HEK293 (cell line): ENCODE results near the gene SPRY4.
A peak's percentile ranks its signal among the peaks of the same experiment; 100 is the strongest.

Experiments
- GFI1B ChIP-seq: fragments of 450-650 bp; formaldehyde crosslinking; IDR thresholded peaks from 2 replicates; pipeline ENCODE4 v1.5.1; 2016; ENCODE audit warnings: missing biosample characterization, missing genetic modification characterization
- GLI4 ChIP-seq: fragments of 450-650 bp; formaldehyde crosslinking; IDR thresholded peaks from 2 replicates; pipeline ENCODE4 v1.5.1; 2016; ENCODE audit warnings: missing biosample characterization, missing genetic modification characterization
- GLIS2 ChIP-seq: fragments of 450-650 bp; formaldehyde crosslinking; IDR thresholded peaks from 2 replicates; pipeline ENCODE4 v1.5.1; 2016; ENCODE audit warnings: missing biosample characterization, missing genetic modification characterization
- IKZF3 ChIP-seq: fragments of 450-650 bp; IDR thresholded peaks from 2 replicates; pipeline ENCODE4 v1.5.0; 2018; ENCODE audit warnings: missing biosample characterization, mild to moderate bottlenecking, missing genetic modification characterization, moderate library complexity
- KLF1 ChIP-seq: fragments of 450-650 bp; formaldehyde crosslinking; IDR thresholded peaks from 2 replicates; pipeline ENCODE4 v1.5.1; 2016; ENCODE audit warnings: missing biosample characterization, missing genetic modification characterization
- MEIS1 ChIP-seq: sonication (generic); formaldehyde crosslinking; IDR thresholded peaks from 2 replicates; pipeline ENCODE4 v1.8.1; 2022; ENCODE audit warnings: missing genetic modification reagents, mild to moderate bottlenecking, borderline replicate concordance
- PBX3 ChIP-seq: sonication (generic); formaldehyde crosslinking; IDR thresholded peaks from 2 replicates; pipeline ENCODE4 v1.8.1; 2022; ENCODE audit warnings: mild to moderate bottlenecking, moderate library complexity, missing genetic modification reagents
- REST ChIP-seq: fragments of 450-650 bp; formaldehyde crosslinking; IDR thresholded peaks from 2 replicates; pipeline ENCODE4 v1.5.1; 2016; ENCODE audit warnings: missing biosample characterization, missing genetic modification characterization
- TRIM28 ChIP-seq: IDR thresholded peaks from 2 replicates; pipeline ENCODE4 v1.6.1; 2011; ENCODE audit warnings: low read length, control low read depth, borderline replicate concordance
- ZBTB49 ChIP-seq: fragments of 450-650 bp; formaldehyde crosslinking; IDR thresholded peaks from 2 replicates; pipeline ENCODE4 v1.5.1; 2016; ENCODE audit warnings: missing biosample characterization, missing genetic modification characterization, low read depth
- ZNF112 ChIP-seq: fragments of 450-650 bp; formaldehyde crosslinking; IDR thresholded peaks from 2 replicates; pipeline ENCODE4 v1.5.0; 2017; ENCODE audit warnings: missing biosample characterization, missing genetic modification characterization
- ZNF140 ChIP-seq: fragments of 450-650 bp; formaldehyde crosslinking; IDR thresholded peaks from 2 replicates; pipeline ENCODE4 v1.5.1; 2016; ENCODE audit warnings: missing biosample characterization, missing genetic modification characterization
- ZNF174 ChIP-seq: fragments of 450-650 bp; formaldehyde crosslinking; IDR thresholded peaks from 2 replicates; pipeline ENCODE4 v1.5.0; 2017; ENCODE audit warnings: missing biosample characterization, mild to moderate bottlenecking, missing genetic modification characterization
- ZNF18 ChIP-seq: fragments of 450-650 bp; formaldehyde crosslinking; IDR thresholded peaks from 2 replicates; pipeline ENCODE4 v1.5.1; 2016; ENCODE audit warnings: missing biosample characterization, missing genetic modification characterization
- ZNF354C ChIP-seq: fragments of 450-650 bp; formaldehyde crosslinking; IDR thresholded peaks from 2 replicates; pipeline ENCODE4 v1.5.1; 2016; ENCODE audit warnings: missing biosample characterization, missing genetic modification characterization, low read depth, borderline replicate concordance
- ZNF394 ChIP-seq: fragments of 450-650 bp; formaldehyde crosslinking; IDR thresholded peaks from 2 replicates; pipeline ENCODE4 v1.5.1; 2016; ENCODE audit warnings: missing biosample characterization, missing genetic modification characterization, mild to moderate bottlenecking, moderate library complexity, borderline replicate concordance
- ZNF416 ChIP-seq: fragments of 450-650 bp; formaldehyde crosslinking; IDR thresholded peaks from 2 replicates; pipeline ENCODE4 v1.5.1; 2016; ENCODE audit warnings: missing biosample characterization, missing genetic modification characterization
- ZNF48 ChIP-seq: fragments of 450-650 bp; formaldehyde crosslinking; IDR thresholded peaks from 2 replicates; pipeline ENCODE4 v1.5.1; 2016; ENCODE audit warnings: missing biosample characterization, missing genetic modification characterization
- ZNF549 ChIP-seq: fragments of 450-650 bp; IDR thresholded peaks from 2 replicates; pipeline ENCODE4 v1.5.1; 2018; ENCODE audit warnings: missing biosample characterization, missing genetic modification characterization, mild to moderate bottlenecking, inconsistent platforms, moderate library complexity
- ZNF580 ChIP-seq: fragments of 450-650 bp; formaldehyde crosslinking; IDR thresholded peaks from 2 replicates; pipeline ENCODE4 v1.5.1; 2016; ENCODE audit warnings: missing biosample characterization, missing genetic modification characterization
- ZNF645 ChIP-seq: fragments of 450-650 bp; formaldehyde crosslinking; IDR thresholded peaks from 2 replicates; pipeline ENCODE4; 2016; ENCODE audit warnings: missing biosample characterization, missing genetic modification characterization
- ZNF701 ChIP-seq: fragments of 450-650 bp; formaldehyde crosslinking; IDR thresholded peaks from 2 replicates; pipeline ENCODE4 v1.5.1; 2016; ENCODE audit warnings: missing biosample characterization, missing genetic modification characterization
- ZNF76 ChIP-seq: fragments of 450-650 bp; formaldehyde crosslinking; IDR thresholded peaks from 2 replicates; pipeline ENCODE4; 2016; ENCODE audit warnings: low read depth, missing biosample characterization, missing genetic modification characterization, borderline replicate concordance
- ZNF776 ChIP-seq: fragments of 450-650 bp; formaldehyde crosslinking; IDR thresholded peaks from 2 replicates; pipeline ENCODE4 v1.5.0; 2017; ENCODE audit warnings: missing biosample characterization, missing genetic modification characterization, borderline replicate concordance
- ZNF777 ChIP-seq: fragments of 450-650 bp; formaldehyde crosslinking; IDR thresholded peaks from 2 replicates; pipeline ENCODE4 v1.5.1; 2017; ENCODE audit warnings: missing biosample characterization, missing genetic modification characterization, borderline replicate concordance
- ZNF792 ChIP-seq: fragments of 450-650 bp; formaldehyde crosslinking; IDR thresholded peaks from 2 replicates; pipeline ENCODE4 v1.5.1; 2016; ENCODE audit warnings: missing biosample characterization, missing genetic modification characterization
- ZNF830 ChIP-seq: fragments of 450-650 bp; IDR thresholded peaks from 2 replicates; pipeline ENCODE4 v1.5.0; 2018; ENCODE audit warnings: missing biosample characterization, missing genetic modification characterization, low read depth, mild to moderate bottlenecking, moderate library complexity

The SPRY4 gene

GRCh38 chr5:142289708-142290576 lies 34.9 kb downstream of the SPRY4 start (continued):
- TF ChIP-seq REST (tag by site-specific recombination) (peak; percentile 71), ZNF580 (tag by site-specific recombination) (0 out of 2 replicates have a peak, but pooled peaks have one; percentile 40), IKZF3 (no peak), ZNF394 (tag by site-specific recombination) (no peak), ZNF174 (tag by site-specific recombination) (no peak), ZNF830 (tag by site-specific recombination) (no peak), ZNF48 (no peak), MEIS1 (CRISPR knock-in tag) (no peak), ZNF76 (tag by site-specific recombination) (no peak), ZNF701 (tag by site-specific recombination) (no peak), ZNF792 (tag by site-specific recombination) (no peak), ZNF416 (tag by site-specific recombination) (no peak), ZNF112 (tag by site-specific recombination) (no peak), ZNF18 (tag by site-specific recombination) (no peak), ZNF140 (tag by site-specific recombination) (no peak), TRIM28 (0 out of 2 replicates have a peak, but pooled peaks have one; percentile 7), GLI4 (tag by site-specific recombination) (no peak), PBX3 (CRISPR knock-in tag) (no peak), ZNF549 (tag by site-specific recombination) (no peak), ZBTB49 (tag by site-specific recombination) (no peak), ZNF777 (tag by site-specific recombination) (no peak), KLF1 (tag by site-specific recombination) (no peak), GFI1B (tag by site-specific recombination) (no peak), ZNF354C (tag by site-specific recombination) (no peak), ZNF776 (tag by site-specific recombination) (no peak), ZNF645 (tag by site-specific recombination) (no peak), GLIS2 (tag by site-specific recombination) (no peak)
